Activated CD4-positive, alpha-beta T cell treated with anti-CD3 and anti-CD28 coated beads, Interleukin-2, amount 50 U/mL, for 48 hours (primary cell): Measurements from ENCODE around the gene MSANTD1.

Experiments used
- DNase-seq, 2 experiments: peaks; one replicate each; pipeline ENCODE4 v3.0.0-alpha.2; 2020

Gene MSANTD1

DNA sequence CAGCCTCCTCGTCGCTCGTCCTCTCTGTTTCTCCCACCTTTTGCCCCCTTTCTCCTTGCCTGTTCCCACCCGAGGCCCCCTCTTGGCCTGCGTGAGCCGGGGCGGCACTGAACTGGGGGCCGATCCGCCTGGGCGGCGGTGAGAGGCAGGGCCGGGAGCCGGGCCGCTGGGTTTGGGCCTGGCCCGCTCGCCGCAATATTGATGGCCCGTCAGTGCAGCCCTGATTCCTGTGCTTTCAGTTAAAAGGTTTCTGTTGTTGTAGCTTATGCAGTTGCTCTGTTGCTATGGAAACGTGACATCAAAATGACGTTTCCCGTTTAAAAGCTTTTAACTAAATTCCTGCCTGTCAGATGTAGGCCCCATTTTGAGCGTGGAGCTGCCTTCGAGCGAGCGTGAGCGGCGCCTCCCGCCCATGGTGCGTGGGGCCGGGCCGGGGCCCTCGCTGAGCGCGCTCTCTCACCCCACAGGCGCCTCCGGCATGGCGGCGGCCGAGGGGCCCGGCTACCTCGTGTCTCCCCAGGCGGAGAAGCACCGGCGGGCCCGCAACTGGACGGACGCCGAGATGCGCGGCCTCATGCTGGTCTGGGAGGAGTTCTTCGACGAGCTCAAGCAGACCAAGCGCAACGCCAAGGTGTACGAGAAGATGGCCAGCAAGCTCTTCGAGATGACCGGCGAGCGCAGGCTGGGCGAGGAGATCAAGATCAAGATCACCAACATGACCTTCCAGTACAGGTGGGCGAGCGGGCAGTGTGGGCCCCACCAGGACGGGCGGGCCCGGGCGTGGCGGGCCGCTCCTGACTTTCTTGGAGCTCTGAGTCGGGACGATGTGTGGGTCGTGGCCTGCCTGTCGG, at the start of gene MSANTD1:
TSS of gene MSANTD1 (plus strand) at position 349 of the 851 bp plus-strand sequence. CDS start at position 413, 64 bp downstream.
- DNase-seq, result no peak

DNA sequence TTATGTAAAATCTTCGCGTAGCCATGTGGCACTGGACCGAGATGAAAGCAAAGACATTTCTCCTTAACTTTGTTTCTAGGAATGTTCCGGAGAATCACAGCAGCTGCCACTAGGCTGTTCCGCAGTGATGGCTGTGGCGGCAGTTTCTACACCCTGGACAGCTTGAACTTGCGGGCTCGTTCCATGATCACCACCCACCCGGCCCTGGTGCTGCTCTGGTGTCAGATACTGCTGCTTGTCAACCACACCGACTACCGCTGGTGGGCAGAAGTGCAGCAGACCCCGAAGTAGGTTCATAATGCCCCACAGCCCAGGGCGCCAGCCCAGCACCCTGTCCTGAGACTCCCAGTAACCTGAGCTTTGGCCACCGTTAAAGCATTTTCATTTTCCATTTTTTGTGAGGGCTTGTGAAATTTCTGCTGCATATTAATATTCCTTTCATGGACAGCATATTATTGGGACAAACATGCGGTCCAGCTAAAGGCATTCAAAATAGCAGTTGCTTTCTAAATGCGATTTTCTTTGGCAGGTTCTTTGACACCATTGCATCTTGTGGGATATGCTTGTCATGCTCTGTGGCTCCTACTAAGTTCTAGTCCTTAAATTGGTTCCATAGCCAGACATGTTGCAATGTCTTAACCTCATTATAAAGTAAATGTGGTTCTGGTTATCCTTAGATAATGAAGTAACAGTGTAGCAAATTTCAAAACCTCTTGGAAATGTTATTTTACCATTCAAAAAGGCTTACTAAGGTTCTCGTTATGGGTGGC, 49.1 kb upstream of the MSANTD1 start:
- DNase-seq, result no peak

DNA sequence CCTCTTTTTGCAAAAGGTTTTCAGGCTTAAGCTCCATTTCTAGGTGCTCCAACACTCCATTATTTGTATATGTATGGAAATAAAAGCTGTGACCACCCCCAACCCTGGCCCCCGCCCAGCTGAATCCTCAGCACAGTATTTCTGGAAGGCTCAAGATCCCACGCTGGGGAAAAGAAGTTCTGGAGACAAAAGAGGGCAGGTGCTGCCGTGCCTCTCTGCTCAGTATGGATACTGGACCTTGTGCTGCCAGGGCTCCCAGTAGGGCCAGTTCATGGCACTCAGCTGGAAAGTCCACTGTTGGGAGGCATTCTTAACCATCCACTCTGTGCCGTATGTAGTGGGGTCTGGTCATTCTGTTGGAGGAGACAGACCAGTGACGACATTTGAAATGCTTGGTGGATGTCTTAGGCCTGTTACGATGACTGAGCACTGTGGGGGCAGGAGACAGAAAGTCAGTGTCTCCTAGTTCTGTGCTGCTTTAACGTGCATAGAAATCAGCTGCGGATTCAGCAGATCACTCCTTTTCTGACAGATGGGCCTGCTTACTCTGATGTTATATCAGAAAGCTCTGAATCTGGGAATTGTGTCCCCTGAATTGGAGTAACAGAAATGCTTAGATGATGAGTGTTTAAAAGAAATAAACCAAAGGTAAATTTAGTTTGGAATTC, 48.4 kb upstream of the MSANTD1 start:
- no peak for DNase-seq

DNA sequence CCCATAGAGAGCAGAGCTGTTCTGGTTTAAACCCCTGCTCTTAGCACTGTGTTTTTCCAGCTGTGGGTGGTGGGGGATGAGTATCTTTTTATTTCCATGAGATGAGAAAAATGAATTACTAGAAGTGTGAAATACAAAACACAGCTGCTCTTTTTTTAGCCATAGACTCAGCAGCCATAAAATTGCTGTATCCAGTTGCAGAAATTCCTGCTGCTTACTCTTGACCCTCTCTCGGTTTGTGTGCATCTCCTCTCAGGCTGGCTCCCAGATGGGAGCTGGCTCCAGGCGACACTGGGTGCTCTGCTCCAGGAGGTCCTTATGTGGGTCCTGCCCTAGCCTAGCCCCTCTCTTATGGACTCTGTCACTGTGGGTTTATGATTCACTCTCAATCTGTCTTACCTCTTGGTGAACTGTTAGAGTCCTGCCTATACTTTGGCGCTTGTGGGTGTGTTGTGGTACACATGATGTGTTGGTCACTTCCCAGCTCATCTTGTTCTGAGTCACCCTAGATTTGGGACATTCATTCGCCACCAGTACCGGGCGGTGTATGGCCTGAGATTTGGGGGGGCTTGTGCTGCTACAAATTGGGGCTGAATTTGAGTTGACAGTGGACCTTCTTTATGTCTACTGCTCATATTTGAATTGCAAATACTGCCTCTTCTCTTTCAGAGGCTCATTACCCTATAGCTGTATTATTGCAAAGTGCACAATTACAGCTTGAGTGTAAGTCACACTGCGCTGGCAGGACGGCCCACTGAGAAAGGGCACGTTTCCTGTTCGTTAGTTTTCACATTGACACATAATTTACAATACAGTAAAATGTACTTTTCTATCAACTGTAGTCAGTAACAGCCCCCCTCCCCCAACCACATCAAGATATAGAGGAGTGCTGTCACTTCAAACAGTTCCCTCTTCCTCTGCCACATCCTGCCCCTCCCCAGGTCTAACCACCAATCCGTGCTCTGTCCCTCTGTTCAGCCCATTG, 46.9 kb upstream of the MSANTD1 start:
- peak; percentile 52 to 73 for DNase-seq

DNA sequence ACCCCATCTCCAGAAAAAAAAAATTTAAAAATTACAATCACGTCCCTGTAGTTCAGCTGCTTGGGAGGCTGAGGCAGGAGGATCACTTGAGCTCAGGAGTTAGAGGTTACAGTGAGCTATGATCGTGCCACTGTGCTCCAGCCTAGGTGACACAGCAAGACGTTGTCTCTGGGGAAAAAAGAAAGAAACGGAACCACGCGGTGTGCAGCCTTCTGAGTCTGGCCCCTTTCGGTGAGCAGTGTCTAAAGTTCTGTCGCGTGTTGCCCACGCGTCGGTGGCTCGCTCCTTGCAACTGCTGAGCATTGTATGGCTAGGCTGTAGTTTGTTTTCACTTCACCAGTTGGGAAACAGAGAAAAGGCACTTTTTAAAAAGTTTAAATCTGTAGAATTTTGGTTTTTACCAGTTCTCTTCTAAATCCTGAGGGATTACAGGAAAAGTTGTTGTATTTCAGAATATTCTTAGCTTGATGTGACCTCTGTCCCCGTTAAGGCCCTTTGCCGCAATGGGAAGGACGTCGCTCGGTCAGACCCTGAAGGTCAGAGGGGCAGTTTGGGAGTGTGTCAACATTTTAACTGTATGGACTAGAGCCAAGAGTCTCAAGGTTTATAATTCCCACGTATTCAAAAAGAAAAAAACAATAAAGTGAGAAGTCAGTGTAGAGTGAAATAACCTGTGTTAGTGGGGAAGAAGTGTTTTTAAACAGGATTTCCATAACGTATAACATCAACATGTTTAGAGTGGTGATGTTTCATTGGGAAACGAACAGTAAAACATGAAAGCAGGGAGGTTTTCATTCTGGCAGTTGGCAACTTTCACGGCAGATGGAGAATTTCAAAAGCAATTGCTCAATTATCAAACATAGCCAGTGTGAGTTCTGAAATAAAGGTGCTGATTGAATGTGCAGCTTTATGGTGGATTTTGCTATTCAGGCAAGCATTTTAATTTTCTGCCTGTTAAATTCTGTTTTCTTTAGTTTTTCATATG, 45.8 kb upstream of the MSANTD1 start:
- DNase-seq, result peak; percentile 39 to 48

DNA sequence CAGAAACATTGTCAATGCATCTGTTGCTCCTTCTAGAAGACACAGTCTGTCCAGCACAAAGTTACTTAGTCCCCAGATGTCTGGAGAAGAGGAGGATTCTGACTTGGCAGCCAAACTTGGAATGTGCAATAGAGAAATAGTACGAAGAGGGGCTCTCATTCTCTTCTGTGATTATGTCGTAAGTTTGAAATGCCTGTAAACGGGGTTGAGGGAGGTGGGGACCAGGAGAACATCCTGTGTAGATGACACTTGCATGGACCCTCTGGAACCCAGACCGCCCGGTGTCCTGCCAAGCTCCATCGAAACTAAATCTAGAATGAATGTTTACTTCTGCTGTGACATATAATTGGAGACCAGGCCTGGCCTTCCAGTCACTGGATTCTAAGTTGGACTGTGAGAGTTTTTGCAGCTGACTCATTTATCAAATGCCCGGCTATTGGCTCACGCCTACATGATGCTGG, 45.0 kb upstream of the MSANTD1 start:
- no peak for DNase-seq

DNA sequence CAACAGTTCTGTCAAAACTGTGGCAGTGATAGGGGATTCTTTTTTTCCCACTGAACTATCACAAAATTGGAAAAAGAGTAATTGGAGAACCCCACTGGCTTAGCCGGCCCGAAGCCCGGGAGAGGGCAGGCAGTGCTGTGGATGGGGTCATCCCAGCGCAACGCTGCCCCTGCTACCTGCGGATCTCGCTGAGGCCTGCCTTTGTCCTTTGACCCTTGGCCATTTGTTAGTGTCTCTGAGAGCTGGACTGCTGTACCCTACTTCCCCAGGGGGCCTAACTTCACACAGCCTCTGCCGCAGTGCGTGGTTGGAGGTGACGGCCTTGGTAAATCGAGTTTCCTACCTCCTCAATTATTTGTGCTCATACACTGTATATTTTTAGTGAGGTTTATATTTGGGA, 43.0 kb upstream of the MSANTD1 start:
- no peak for DNase-seq

DNA sequence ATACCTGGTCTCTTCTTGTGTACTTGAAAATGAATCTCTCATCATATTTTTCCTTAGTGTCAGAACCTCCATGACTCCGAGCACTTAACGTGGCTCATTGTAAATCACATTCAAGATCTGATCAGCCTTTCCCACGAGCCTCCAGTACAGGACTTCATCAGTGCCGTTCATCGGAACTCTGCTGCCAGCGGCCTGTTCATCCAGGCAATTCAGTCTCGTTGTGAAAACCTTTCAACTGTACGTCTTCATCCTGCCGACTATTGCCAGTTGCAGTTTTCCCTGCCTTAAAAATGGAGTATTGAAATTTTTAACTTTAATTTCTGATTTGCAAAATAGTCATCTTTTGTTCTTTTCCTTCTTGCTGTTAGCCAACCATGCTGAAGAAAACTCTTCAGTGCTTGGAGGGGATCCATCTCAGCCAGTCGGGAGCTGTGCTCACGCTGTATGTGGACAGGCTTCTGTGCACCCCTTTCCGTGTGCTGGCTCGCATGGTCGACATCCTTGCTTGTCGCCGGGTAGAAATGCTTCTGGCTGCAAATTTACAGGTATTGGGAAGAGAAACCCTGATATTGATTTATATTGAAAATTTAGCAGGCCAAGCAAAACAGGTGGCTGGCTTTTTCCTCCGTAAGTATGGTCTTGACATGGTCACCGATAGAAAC, 42.4 kb upstream of the MSANTD1 start:
- DNase-seq, result no peak

DNA sequence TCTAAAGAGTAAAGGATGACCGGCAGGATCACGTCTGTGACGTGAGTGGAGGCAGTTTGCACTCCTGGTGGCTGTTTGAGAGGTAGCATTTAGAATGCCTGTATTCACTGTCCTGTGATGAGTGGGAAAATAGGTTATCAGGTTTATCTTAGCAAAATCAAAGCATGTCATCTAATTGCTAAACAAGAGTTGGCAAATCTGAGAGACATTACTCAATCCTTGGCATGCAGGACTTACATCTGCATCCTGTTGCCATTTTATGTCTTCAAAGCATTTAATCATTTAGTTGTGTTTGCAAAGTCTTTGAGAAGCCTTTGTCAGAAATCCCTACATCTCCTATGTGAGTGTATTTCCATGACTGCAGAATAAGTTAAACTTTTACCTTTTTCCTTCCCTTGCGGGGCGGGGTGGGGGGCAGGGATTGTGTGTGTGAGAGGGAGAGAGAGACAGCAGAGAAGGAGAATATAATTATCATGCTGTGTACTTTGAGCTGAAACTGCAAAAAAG, 41.4 kb upstream of the MSANTD1 start:
- DNase-seq, result no peak

DNA sequence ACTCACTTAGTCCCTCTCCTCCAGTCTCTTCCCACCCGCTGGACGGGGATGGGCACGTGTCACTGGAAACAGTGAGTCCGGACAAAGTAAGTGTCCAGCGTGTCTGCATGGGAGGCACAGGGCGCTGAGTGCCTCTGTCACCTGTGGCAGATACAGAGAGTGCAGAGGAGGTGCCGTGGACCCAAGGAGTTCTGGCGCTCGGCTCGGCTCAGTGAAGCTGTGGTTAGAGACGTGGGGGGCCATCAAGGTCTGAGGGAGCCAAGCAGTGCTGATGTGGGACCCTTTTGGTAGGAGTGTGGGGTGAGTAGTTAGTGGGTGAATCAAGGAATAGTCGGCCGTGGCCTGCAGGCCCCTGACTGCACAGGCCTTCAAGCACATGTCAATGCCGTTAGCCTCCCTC, 40.1 kb upstream of the MSANTD1 start:
- no peak for DNase-seq

DNA sequence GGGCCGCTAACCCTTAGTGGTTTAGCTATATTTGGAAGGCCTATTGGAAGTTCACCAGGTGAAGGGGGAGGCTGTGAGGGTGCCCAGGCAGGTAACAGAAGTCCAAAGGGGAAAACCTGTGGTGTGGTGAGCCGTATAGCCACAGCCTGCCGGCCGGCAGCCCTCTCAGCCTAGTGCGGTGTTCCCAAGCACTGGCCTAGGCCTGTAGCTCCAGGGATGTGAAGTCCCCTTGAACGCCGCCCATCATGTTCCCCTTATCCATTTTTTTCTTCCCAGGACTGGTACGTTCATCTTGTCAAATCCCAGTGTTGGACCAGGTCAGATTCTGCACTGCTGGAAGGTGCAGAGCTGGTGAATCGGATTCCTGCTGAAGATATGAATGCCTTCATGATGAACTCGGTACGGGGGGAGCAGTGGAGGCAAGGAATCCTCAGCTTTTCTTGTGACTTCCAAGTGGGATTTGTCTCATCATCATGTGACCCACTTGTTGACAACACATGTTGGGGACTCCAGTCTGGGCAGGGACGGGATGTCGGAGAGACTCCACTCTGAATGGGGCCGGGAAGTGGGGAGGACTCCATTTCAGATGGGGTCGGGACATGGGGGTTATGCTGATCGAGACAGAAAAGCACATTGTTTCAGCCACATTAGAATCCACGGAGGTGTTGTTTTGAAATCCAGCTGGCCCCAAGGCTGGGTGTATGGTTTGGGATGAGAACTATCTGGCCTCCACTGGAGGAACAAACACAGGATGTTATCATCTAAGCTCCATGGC, 39.2 kb upstream of the MSANTD1 start:
- DNase-seq, result no peak

DNA sequence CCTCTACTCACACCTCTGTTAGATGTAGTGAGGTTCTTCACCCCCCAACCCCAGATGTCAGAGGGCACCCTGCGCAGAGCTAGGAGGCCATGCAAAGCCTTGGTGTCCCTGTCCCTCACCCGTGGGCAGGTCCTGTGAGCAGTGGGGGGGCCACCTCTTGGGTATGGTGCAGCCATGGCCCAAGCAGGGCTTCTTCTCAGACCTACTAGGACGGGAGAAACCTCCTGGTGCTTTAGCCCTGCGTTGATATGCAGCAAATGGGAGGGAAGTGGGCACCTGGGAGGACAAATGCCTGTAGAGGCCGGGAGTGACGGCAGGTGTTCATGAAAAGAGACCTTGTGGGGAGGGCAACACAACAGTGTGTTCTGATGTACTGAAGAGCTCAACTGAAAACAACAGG, 38.5 kb upstream of the MSANTD1 start:
- DNase-seq, result no peak

DNA sequence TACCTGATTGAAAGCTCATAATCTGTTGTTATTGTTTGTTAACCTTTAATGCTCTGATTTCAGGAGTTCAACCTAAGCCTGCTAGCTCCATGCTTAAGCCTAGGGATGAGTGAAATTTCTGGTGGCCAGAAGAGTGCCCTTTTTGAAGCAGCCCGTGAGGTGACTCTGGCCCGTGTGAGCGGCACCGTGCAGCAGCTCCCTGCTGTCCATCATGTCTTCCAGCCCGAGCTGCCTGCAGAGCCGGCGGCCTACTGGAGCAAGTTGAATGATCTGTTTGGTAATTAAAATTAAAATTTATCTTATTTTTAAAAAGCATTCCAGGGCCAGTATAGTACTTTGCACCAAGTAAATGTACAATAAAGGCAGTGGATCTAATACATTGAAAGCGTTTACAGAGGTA, 37.1 kb upstream of the MSANTD1 start:
- DNase-seq, result no peak

DNA sequence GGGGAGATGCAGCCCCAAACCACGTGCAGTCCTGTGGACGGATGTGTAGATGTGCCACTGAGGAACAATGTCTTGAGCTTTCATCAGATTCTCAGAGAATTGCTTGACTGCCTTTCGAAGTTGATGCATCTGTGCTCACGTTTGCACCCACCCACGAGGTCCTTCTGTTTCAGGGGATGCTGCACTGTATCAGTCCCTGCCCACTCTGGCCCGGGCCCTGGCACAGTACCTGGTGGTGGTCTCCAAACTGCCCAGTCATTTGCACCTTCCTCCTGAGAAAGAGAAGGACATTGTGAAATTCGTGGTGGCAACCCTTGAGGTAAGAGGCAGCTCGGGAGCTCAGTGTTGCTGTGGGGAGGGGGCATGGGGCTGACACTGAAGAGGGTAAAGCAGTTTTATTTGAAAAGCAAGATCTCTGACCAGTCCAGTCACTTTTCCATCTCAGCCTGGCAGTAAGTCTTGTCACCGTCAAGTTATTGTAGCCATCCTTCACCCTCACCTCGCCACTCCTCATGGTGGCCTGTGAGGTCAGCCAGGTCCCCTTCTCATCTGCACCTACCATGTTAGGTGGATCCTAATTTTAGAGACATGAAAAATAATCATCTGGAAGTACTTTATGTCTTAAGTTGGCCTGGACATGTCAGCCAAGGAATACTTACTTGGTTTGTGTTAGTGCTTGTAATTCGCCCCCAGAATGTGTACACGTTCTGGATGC, 36.4 kb upstream of the MSANTD1 start:
- DNase-seq, result no peak

DNA sequence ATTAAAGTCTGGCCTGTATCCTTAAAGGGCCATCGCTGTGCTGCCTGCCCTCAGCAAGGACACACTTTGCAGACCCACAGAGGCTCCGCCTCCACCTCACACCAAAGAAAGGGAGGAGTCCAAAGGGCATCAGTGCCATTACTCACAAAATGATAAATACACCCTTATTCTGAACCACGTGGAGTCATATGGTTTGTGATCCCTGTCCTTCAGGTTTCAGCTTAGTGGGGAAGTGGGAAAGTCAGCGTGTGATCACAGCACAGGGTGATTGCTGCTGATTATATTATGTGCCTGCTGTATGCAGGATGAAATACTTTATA, 35.9 kb upstream of the MSANTD1 start:
- no peak for DNase-seq

DNA sequence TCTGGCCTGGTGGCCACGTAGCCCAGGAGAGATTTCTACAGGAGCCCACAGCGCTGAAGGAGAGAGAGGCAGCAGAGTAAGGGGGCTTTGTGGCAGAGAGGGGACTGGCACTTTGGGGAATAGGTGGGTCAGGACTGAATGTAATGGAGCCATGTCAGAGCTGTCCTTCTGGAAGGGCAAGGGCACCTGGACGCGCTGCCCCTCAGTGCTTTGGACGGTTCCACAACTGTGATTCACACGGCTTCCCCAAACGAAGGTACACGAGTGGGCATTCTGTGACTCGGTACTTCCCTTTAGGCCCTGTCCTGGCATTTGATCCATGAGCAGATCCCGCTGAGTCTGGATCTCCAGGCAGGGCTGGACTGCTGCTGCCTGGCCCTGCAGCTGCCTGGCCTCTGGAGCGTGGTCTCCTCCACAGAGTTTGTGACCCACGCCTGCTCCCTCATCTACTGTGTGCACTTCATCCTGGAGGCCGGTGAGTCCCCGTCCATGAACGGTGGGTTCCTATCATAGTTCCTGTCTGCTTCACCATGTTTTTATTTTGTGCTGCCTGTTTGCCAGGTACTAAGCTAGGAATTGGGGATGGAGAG, 35.2 kb upstream of the MSANTD1 start:
- no peak for DNase-seq

DNA sequence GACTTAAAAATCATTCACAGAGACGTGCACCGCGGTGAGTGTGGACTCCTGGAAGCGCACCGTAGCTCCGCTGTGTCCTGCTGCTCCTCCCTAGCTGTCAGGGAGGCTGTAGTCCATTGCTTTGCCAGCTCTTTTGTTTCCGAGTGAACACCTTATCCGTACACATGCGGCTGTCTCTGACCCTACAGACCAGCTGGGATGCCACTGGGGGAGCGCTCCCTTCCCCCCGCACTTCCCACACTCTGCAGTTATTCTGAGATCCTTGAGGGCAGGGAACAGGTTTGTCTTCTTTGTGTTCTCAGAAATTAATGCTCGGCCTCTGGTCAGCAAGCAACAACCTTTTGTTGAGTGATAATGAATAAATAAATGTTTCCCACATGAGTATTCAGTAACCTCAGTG, 33.7 kb upstream of the MSANTD1 start:
- no peak for DNase-seq

DNA sequence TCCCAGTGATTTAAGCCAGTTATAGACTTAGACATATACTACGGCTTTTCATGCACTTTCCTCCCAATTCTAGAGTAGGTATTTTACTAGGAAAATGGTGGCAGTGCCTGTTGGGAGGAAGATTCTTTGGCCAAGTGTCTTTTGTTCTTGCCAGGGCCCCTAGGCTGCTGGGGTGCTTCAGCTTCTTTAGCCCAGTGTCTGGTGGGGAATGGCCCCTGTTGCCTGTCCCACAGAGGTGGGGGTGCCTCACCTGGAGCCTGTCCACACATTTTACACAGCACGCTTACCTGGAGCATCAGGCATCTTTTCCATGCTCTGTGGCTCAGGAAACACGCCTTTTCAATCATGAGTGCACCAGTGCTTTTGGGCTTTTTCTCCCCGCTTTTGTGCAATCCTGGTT, 33.2 kb upstream of the MSANTD1 start:
- DNase-seq, result no peak
